Measurements from ENCODE around the gene SCMH1. TPM values are rescaled to one million over a fixed set of nuclear protein-coding genes. Genes with fewer than 3 reads are reported as not detected.

The SCMH1 gene
- total RNA-seq (2022; extraction: Qiagen RNA extraction; ENCODE audit: low read depth), result 9.6 to 15.8 TPM (median 14.1 TPM) in 5 replicates

DNA sequence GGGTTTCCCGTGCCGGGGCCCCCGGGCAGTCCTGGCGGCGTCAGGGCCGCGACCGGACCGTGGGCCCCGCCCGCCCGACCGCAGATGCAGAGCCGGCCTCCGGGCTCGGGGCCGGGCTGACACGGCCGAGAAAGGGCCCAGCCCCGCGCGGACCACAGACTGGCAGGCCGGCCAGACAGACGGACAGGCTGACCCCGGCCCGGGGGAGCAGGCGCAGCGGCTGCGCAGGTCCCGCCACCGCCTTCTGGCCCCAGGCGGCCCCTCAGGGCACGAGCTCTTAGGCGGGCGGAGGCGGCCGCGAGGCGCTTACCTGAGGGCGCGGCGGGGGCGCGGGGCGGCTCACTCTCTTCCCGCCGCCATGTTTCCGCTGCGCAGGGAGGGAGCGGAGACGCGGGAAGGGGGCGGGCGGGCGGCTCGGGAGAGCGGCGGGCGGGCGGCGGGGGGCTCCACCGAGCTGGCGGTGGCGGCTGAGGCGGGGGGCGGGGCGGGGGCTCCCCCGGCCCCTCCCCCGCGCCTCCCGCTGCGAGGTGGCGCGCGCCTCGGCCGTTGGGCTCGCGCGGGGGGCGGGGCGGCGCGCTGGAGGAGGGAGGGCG is at the start of gene SCMH1:
SCMH1 (minus strand) TSS at position 558 of the 593 bp plus-strand sequence. CDS start 56,173 bp downstream, outside the sequence.

DNA sequence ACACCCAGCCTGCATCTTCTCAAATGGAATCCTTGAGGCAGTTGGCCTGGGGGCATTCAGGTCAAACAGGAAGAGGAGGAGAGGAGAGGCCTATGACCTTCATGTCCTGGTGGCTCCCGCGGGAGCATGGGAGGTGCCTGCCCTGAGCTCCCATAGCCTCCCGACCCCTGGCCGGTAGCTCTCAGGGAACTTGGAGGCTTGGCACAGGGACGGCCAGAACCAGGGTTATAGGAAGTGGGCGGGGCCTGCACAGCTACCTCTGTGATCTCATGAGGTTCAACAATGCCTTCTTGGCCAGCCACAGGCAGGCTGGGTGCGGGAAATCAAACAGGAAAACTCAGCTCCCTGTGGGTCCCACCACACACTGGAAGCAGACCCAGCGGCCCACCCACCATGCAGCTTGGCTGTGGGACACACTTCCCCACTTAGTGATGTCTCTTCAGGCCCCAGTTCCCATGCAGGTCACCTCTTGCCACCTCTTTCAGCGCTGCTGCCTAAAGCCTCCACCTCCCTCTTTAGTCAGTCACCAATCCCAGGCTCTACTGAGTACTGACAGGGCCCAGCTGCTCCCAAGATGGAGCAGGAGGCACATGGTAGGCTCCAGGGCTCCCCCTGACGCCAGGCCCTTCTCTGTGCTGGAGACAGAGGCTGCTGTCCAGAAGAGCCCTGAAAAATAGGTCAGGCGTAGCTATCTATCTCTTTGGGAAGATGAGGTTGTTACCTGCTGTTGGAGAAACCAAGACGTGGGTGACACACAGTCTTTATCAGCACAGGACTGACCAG is 220.4 kb downstream of the SCMH1 start, which contains the start of gene SLFNL1:
SLFNL1 (minus strand) TSS at position 200 of the 783 bp plus-strand sequence. CDS start 1,065 bp downstream, outside the sequence.

DNA sequence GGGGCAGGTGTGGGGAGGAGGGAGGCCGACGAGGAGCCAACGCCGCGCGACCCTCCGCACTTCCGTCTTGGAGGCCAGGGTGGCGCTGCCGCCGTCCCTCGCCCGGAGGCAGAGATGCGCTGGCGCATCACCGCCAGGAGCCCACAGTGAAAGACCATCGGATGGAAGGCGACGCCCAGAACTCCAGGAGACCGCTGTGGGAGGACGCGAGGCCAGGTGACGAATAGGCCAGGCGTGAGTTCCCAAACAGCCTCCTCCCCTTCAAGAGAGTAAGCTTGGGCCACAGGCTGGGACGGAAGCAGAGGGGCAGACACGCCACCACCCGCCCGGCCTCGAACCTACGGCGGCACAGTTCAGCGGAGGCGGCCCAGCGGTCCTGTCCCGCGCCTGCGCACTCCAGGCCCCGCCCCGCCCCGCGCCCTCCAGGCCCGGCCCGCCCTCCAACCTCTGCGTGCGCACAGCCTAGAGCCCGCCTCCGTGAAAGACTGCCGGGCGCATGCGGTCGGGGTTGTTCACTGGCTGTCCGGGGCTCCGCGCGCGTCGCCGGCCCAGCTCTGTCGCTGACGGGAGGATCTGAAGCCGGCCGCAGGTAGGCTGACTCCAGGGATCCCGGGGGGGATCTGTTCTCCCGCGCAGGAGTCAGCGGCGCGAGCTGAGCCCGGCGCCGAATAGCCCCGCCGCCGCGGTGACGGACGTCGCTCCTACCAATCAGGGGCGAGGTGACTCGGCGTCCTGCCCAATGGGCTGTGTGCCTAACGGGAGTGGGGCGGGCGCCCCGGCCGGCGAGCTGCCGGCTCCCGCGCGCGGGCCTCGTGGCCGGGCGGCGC is 262.7 kb downstream of the SCMH1 start, which contains the start of gene CTPS1:
CTPS1 (plus strand) TSS at position 456 of the 827 bp plus-strand sequence. CDS start 3,595 bp downstream, outside the sequence.

Other genes with a start within 250 kb of the SCMH1 start
- not detected in 5 replicates for gene SLFNL1, start 220.6 kb downstream of the SCMH1 start, total RNA-seq (2022; extraction: Qiagen RNA extraction; ENCODE audit: low read depth)
- gene FOXO6, start 119.1 kb upstream of the SCMH1 start, total RNA-seq (2022; extraction: Qiagen RNA extraction; ENCODE audit: low read depth), result 0.48 to 1.1 TPM (median 1.0 TPM) in 5 replicates
- 12.3 to 21.9 TPM (median 18.0 TPM) in 5 replicates for gene EDN2, start 242.4 kb upstream of the SCMH1 start, total RNA-seq (2022; extraction: Qiagen RNA extraction; ENCODE audit: low read depth)